SK-N-SH (cell line): Measurements from ENCODE around the gene HBZ. TPM values are rescaled to one million over a fixed set of nuclear protein-coding genes. Genes with fewer than 3 reads are reported as not detected.

Source experiments
- CTCF ChIA-PET: fragments of 300-600, 350-600 bp; formaldehyde crosslinking; extraction: SDS; loops from one replicate; lab custom pipeline; 2021; lab: Yijun Ruan, JAX
- POLR2A ChIA-PET: fragments of 350-600 bp; sonication (Branson Sonifier 250); formaldehyde crosslinking; extraction: SDS; loops from one replicate; lab custom pipeline; 2020; ENCODE audit warnings: antibody characterized with exemption, inconsistent platforms; lab: Yijun Ruan, JAX
- DNase-seq: peaks from one replicate; pipeline ENCODE4 v3.0.0; 2012
- H2AFZ ChIP-seq: fragments of 200-600 bp; sonication (generic); 2 replicates; pipeline ENCODE4 v1.8.1; 2016; ENCODE audit warnings: antibody characterized with exemption, mild to moderate bottlenecking, low read depth
- H3F3A ChIP-seq: fragments of 200-600 bp; sonication (generic); replicated peaks from 2 replicates; pipeline ENCODE3; 2016; ENCODE audit warnings: antibody characterized with exemption, mild to moderate bottlenecking; ENCODE audit not compliant: insufficient read depth
- H3K27ac ChIP-seq, 2 experiments: fragments of 200-500 bp in 1 of 2; fragments of 200-600 bp in 1 of 2; sonication (Bioruptor generic) in 1 of 2; sonication (generic), shearing (Covaris generic) in 1 of 2; 2 replicates each; pipeline versions ENCODE4 v1.5.1 to v1.6.1; 2014 to 2016; ENCODE audit warnings: low read depth in 2 of 2, inconsistent platforms in 1 of 2, low read length in 1 of 2, mild to moderate bottlenecking in 1 of 2, mixed read lengths in 1 of 2
- H3K27me3 ChIP-seq: fragments of 200-600 bp; sonication (generic), shearing (Covaris generic); 2 replicates; pipeline ENCODE4 v1.6.1; 2016; ENCODE audit warnings: mixed run types; ENCODE audit not compliant: insufficient read depth
- H3K36me3 ChIP-seq, 2 experiments: fragments of 200-500 bp in 1 of 2; fragments of 200-600 bp in 1 of 2; sonication (Bioruptor generic) in 1 of 2; sonication (generic) in 1 of 2; replicated peaks in 1 of 2; 2 replicates each; pipeline versions ENCODE3 to v1.5.1; 2014 to 2016; ENCODE audit warnings: low read length in 1 of 2, mild to moderate bottlenecking in 1 of 2; ENCODE audit not compliant: insufficient read depth in 2 of 2, control insufficient read depth in 1 of 2
- H3K4me1 ChIP-seq, 2 experiments: fragments of 200-500 bp in 1 of 2; fragments of 200-600 bp in 1 of 2; sonication (Bioruptor generic) in 1 of 2; sonication (generic), shearing (Covaris generic) in 1 of 2; 2 replicates each; pipeline versions ENCODE4 v1.5.1 to v1.6.1; 2014 to 2016; ENCODE audit warnings: low read depth in 1 of 2, low read length in 1 of 2, mixed run types in 1 of 2; ENCODE audit not compliant: insufficient read depth in 2 of 2, control insufficient read depth in 1 of 2
- H3K4me2 ChIP-seq: fragments of 200-600 bp; sonication (generic), shearing (Covaris generic); 2 replicates; pipeline ENCODE4 v1.6.1; 2017; ENCODE audit warnings: mixed run types
- H3K4me3 ChIP-seq, 2 experiments: fragments of 200-500 bp in 1 of 2; fragments of 200-600 bp in 1 of 2; sonication (Bioruptor generic) in 1 of 2; sonication (generic), shearing (Covaris generic) in 1 of 2; 2 replicates each; pipeline versions ENCODE4 v1.5.1 to v1.8.1; 2014 to 2016; ENCODE audit warnings: low read depth in 2 of 2, inconsistent platforms in 1 of 2, low read length in 1 of 2, mild to moderate bottlenecking in 1 of 2, mixed read lengths in 1 of 2, moderate library complexity in 1 of 2
- H3K79me2 ChIP-seq: fragments of 200-600 bp; sonication (generic); 2 replicates; pipeline ENCODE4 v1.8.1; 2017; ENCODE audit warnings: mild to moderate bottlenecking; ENCODE audit not compliant: insufficient read depth
- H3K9ac ChIP-seq: fragments of 200-600 bp; sonication (generic); 2 replicates; pipeline ENCODE4 v1.6.1; 2017; ENCODE audit warnings: mixed run types
- H3K9me2 ChIP-seq: fragments of 200-600 bp; sonication (generic); 2 replicates; pipeline ENCODE4 v1.6.1; 2017; ENCODE audit warnings: mixed run types
- H3K9me3 ChIP-seq: fragments of 200-600 bp; sonication (generic); 2 replicates; pipeline ENCODE4 v1.6.1; 2017; ENCODE audit warnings: mixed run types, mild to moderate bottlenecking, moderate library complexity
- H4K20me1 ChIP-seq: fragments of 200-600 bp; sonication (generic); 2 replicates; pipeline ENCODE4 v1.6.1; 2017; ENCODE audit warnings: mild to moderate bottlenecking, mixed run types; ENCODE audit not compliant: insufficient read depth
- CHD2 ChIP-seq: fragments of 150-350 bp; IDR thresholded peaks from 2 replicates; pipeline ENCODE4 v1.6.1; 2018; ENCODE audit warnings: low read length; ENCODE audit not compliant: partially characterized antibody
- EP300 ChIP-seq, 2 experiments: IDR thresholded peaks; 2 replicates each; pipeline versions ENCODE4 v1.4.0 to v1.6.1; 2012; ENCODE audit warnings: borderline replicate concordance in 1 of 2, low read depth in 1 of 2, low read length in 1 of 2
- FOXM1 ChIP-seq: IDR thresholded peaks from 2 replicates; pipeline ENCODE4 v1.4.0; 2012; ENCODE audit warnings: low read depth, mild to moderate bottlenecking
- GABPA ChIP-seq: IDR thresholded peaks from 2 replicates; pipeline ENCODE4 v1.4.0; 2012; ENCODE audit warnings: low read depth, mild to moderate bottlenecking
- GATA2 ChIP-seq: sonication (generic); formaldehyde crosslinking; IDR thresholded peaks from 2 replicates; pipeline ENCODE4 v1.5.0; 2020; ENCODE audit warnings: mild to moderate bottlenecking, missing genetic modification reagents
- JUND ChIP-seq: IDR thresholded peaks from 2 replicates; pipeline ENCODE4 v1.4.0; 2012
- MAX ChIP-seq: IDR thresholded peaks from 2 replicates; pipeline ENCODE4 v1.4.0; 2012; ENCODE audit warnings: low read depth
- MEF2A ChIP-seq: IDR thresholded peaks from 2 replicates; pipeline ENCODE4 v1.4.0; 2012; ENCODE audit warnings: low read depth, borderline replicate concordance
- POLR2AphosphoS5 ChIP-seq: IDR thresholded peaks from 2 replicates; pipeline ENCODE4 v1.6.1; 2012; ENCODE audit warnings: low read depth, low read length
- SMC3 ChIP-seq: IDR thresholded peaks from 2 replicates; pipeline ENCODE4 v1.6.1; 2012; ENCODE audit warnings: low read depth, low read length, improper control_type of control experiment
- USF1 ChIP-seq: IDR thresholded peaks from 2 replicates; pipeline ENCODE4 v1.4.0; 2012; ENCODE audit warnings: low read depth, borderline replicate concordance
- WGBS: methylation state at CpG from one replicate; pipeline ENCODE4 v1.1.6; 2017; ENCODE audit warnings: low lambda C conversion rate; 5-methylcytosine and 5-hydroxymethylcytosine counted together
- polyA plus RNA-seq, 3 experiments: library from polyadenylated mRNA; depleted of rRNA; stranded (reverse); fragments of >200 nt; gene quantifications; 2 replicates each; pipeline ENCODE4 v1.2.3, GENCODE V29; 2012
- TF ChIP-seq, protein P1 (sequence below): fragments of 150-350 bp; IDR thresholded peaks from 2 replicates; pipeline ENCODE4 v1.6.1; 2017; ENCODE audit warnings: antibody characterized with exemption, low read length, low read depth, borderline replicate concordance
- TF ChIP-seq, protein P2 (sequence below): IDR thresholded peaks from 2 replicates; pipeline ENCODE4 v1.6.1; 2012; ENCODE audit warnings: mild to moderate bottlenecking, low read depth, low read length, moderate library complexity
- TF ChIP-seq, protein P3 (sequence below): IDR thresholded peaks from 2 replicates; pipeline ENCODE4 v1.4.0; 2012; ENCODE audit warnings: low read depth, borderline replicate concordance
- TF ChIP-seq, protein P4 (sequence below): IDR thresholded peaks from 2 replicates; pipeline ENCODE4; 2012

HBZ gene
- polyA plus RNA-seq, 1 of the 3 experiments (the other 2 are of a cell fraction) = not detected

- TF ChIP-seq, protein P1, sequence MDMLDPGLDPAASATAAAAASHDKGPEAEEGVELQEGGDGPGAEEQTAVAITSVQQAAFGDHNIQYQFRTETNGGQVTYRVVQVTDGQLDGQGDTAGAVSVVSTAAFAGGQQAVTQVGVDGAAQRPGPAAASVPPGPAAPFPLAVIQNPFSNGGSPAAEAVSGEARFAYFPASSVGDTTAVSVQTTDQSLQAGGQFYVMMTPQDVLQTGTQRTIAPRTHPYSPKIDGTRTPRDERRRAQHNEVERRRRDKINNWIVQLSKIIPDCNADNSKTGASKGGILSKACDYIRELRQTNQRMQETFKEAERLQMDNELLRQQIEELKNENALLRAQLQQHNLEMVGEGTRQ = no peak
- TF ChIP-seq SMC3 = no peak
- TF ChIP-seq GATA2 = no peak
- TF ChIP-seq CHD2 = no peak
- no peak overlapping the region for H3K9ac ChIP-seq
- H3K79me2 ChIP-seq = no peaks in the 10 kb centered on the region
- H3F3A ChIP-seq = peaks cover 7% of the 10 kb centered on the region
- H3K9me2 ChIP-seq = no peaks in the 10 kb centered on the region
- H3K27me3 ChIP-seq = peaks cover 28% of the 10 kb centered on the region
- H3K4me2 ChIP-seq = no peak overlapping the region
- H3K36me3 ChIP-seq = no peaks in the 10 kb centered on the region
- H3K27ac ChIP-seq = no peak overlapping the region
- ChIA-PET POLR2A (interaction anchor here (0.5 kb wide), 1 partner anchor 46 kb away, joined by 5 read pairs; no protein-coding TSS in a partner anchor), CTCF (interaction anchor here (1.0 to 7.5 kb wide), 5 partner anchors 17 to 184 kb away, joined by 4 to 120 read pairs (median 38); no protein-coding TSS in a partner anchor)
- 60% methylated on average over 6 of the region's 11 CpGs for WGBS
- H3K4me3 ChIP-seq = no peak overlapping the region
- no peak overlapping the region for H2AFZ ChIP-seq
- peaks cover 18% of the 10 kb centered on the region for H4K20me1 ChIP-seq
- DNase-seq = no peak
- H3K9me3 ChIP-seq = no peaks in the 10 kb centered on the region
- peaks cover 0 to 10% of the 10 kb centered on the region in 2 experiments; a peak in 1 of 4 replicates for H3K4me1 ChIP-seq
Measured at GRCh38 chr16:177981-178667, 25.7 kb downstream of the HBZ start.

- Histone ChIP-seq H3K9me3 (no peaks in the 10 kb centered on the region), H3K27ac (no peak overlapping the region), H3K36me3 (no peaks in the 10 kb centered on the region), H3K9me2 (no peaks in the 10 kb centered on the region), H3K4me1 (peaks cover 0 to 10% of the 10 kb centered on the region in 2 experiments; a peak in 1 of 4 replicates), H3K4me3 (no peak overlapping the region), H3K9ac (no peak overlapping the region), H2AFZ (no peak overlapping the region), H3K4me2 (no peak overlapping the region)
- no peak for DNase-seq
- POLR2A ChIA-PET = no interaction called here
- TF ChIP-seq FOXM1 = no peak
- no peak for TF ChIP-seq GABPA
- no peak for TF ChIP-seq USF1
- no peak for TF ChIP-seq POLR2AphosphoS5
- TF ChIP-seq, protein P2, sequence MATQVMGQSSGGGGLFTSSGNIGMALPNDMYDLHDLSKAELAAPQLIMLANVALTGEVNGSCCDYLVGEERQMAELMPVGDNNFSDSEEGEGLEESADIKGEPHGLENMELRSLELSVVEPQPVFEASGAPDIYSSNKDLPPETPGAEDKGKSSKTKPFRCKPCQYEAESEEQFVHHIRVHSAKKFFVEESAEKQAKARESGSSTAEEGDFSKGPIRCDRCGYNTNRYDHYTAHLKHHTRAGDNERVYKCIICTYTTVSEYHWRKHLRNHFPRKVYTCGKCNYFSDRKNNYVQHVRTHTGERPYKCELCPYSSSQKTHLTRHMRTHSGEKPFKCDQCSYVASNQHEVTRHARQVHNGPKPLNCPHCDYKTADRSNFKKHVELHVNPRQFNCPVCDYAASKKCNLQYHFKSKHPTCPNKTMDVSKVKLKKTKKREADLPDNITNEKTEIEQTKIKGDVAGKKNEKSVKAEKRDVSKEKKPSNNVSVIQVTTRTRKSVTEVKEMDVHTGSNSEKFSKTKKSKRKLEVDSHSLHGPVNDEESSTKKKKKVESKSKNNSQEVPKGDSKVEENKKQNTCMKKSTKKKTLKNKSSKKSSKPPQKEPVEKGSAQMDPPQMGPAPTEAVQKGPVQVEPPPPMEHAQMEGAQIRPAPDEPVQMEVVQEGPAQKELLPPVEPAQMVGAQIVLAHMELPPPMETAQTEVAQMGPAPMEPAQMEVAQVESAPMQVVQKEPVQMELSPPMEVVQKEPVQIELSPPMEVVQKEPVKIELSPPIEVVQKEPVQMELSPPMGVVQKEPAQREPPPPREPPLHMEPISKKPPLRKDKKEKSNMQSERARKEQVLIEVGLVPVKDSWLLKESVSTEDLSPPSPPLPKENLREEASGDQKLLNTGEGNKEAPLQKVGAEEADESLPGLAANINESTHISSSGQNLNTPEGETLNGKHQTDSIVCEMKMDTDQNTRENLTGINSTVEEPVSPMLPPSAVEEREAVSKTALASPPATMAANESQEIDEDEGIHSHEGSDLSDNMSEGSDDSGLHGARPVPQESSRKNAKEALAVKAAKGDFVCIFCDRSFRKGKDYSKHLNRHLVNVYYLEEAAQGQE = no peak
- no peak for TF ChIP-seq SMC3
- no peak for TF ChIP-seq EP300 (IDR thresholded peaks at IDR 0.05; ENCODE audit: borderline replicate concordance in 1 of 2, low read depth in 1 of 2, low read length in 1 of 2)
- TF ChIP-seq MAX = no peak
- TF ChIP-seq, protein P3, sequence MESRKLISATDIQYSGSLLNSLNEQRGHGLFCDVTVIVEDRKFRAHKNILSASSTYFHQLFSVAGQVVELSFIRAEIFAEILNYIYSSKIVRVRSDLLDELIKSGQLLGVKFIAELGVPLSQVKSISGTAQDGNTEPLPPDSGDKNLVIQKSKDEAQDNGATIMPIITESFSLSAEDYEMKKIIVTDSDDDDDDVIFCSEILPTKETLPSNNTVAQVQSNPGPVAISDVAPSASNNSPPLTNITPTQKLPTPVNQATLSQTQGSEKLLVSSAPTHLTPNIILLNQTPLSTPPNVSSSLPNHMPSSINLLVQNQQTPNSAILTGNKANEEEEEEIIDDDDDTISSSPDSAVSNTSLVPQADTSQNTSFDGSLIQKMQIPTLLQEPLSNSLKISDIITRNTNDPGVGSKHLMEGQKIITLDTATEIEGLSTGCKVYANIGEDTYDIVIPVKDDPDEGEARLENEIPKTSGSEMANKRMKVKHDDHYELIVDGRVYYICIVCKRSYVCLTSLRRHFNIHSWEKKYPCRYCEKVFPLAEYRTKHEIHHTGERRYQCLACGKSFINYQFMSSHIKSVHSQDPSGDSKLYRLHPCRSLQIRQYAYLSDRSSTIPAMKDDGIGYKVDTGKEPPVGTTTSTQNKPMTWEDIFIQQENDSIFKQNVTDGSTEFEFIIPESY = no peak
- no peak for TF ChIP-seq MEF2A
- no peak for TF ChIP-seq JUND
- TF ChIP-seq, protein P4, sequence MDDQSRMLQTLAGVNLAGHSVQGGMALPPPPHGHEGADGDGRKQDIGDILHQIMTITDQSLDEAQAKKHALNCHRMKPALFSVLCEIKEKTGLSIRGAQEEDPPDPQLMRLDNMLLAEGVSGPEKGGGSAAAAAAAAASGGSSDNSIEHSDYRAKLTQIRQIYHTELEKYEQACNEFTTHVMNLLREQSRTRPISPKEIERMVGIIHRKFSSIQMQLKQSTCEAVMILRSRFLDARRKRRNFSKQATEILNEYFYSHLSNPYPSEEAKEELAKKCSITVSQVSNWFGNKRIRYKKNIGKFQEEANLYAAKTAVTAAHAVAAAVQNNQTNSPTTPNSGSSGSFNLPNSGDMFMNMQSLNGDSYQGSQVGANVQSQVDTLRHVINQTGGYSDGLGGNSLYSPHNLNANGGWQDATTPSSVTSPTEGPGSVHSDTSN = no peak
- TF ChIP-seq, all 33 proteins: peak for 0
- 88% methylated on average over 11 of the region's 11 CpGs for WGBS
- H3F3A ChIP-seq = peaks cover 7% of the 10 kb centered on the region
- CTCF ChIA-PET = interaction anchor here (1.0 to 7.5 kb wide), 5 partner anchors 10 to 184 kb away, joined by 4 to 120 read pairs (median 38); no protein-coding TSS in a partner anchor
- H4K20me1 ChIP-seq = peaks cover 18% of the 10 kb centered on the region
- H3K27me3 ChIP-seq = peaks cover 28% of the 10 kb centered on the region
- no peaks in the 10 kb centered on the region for H3K79me2 ChIP-seq
Measured at GRCh38 chr16:178668-179015, 26.2 kb downstream of the HBZ start.
